ENCODE data around the gene DERA. TPM values are rescaled to one million over a fixed set of nuclear protein-coding genes. Genes with fewer than 3 reads are reported as not detected.

The DERA gene
- total and polyA plus RNA-seq, 2 of the 13 experiments (the other 11 are each of a cell fraction or from before 2014, with no cell fraction given) = 24.0 to 51.3 TPM

- H3K9ac ChIP-seq (ENCODE audit: insufficient read depth, low read depth, low read length) = no peak overlapping the region
- ChIA-PET POLR2A (no interaction called here), CTCF (ENCODE audit: low intra/inter-chr PET ratio, low total read pairs) (no interaction called here)
- no TSS peak for BruUV-seq (replicated peaks)
- DNase-seq (ENCODE audit: low spot score) (no peak), ATAC-seq (no peak), FAIRE-seq (no peak)
- H3K79me2 ChIP-seq (ENCODE audit: insufficient read depth, low read length) = no peaks in the 10 kb centered on the region
- H3K9me3 ChIP-seq (ENCODE audit: low read length) = no peaks in the 10 kb centered on the region
- no peaks in the 10 kb centered on the region for H3K4me1 ChIP-seq (ENCODE audit: insufficient read depth, low read length)
- TF ChIP-seq GATA4 (IDR thresholded peaks at IDR 0.05; ENCODE audit: borderline replicate concordance, low read depth) (no peak), CCAR2 (optimal IDR thresholded peaks at IDR 0.05; ENCODE audit: low read depth, low read length) (no peak), SRSF4 (IDR thresholded peaks at IDR 0.05; ENCODE audit: low read depth, low read length, poor library complexity, severe bottlenecking) (no peak), ZNF678 (CRISPR knock-in tag; IDR thresholded peaks at IDR 0.05) (no peak), HOXD1 (CRISPR knock-in tag; IDR thresholded peaks at IDR 0.05) (no peak), KDM4B (CRISPR knock-in tag; IDR thresholded peaks at IDR 0.05) (no peak), ZNF354B (CRISPR knock-in tag; IDR thresholded peaks at IDR 0.05) (no peak), TAF1 (CRISPR knock-in tag; IDR thresholded peaks at IDR 0.05) (no peak), NR1H2 (CRISPR knock-in tag; IDR thresholded peaks at IDR 0.05; ENCODE audit: borderline replicate concordance, low read depth) (no peak), ZNF225 (CRISPR knock-in tag; IDR thresholded peaks at IDR 0.05) (no peak)
- TF ChIP-seq, protein P1, sequence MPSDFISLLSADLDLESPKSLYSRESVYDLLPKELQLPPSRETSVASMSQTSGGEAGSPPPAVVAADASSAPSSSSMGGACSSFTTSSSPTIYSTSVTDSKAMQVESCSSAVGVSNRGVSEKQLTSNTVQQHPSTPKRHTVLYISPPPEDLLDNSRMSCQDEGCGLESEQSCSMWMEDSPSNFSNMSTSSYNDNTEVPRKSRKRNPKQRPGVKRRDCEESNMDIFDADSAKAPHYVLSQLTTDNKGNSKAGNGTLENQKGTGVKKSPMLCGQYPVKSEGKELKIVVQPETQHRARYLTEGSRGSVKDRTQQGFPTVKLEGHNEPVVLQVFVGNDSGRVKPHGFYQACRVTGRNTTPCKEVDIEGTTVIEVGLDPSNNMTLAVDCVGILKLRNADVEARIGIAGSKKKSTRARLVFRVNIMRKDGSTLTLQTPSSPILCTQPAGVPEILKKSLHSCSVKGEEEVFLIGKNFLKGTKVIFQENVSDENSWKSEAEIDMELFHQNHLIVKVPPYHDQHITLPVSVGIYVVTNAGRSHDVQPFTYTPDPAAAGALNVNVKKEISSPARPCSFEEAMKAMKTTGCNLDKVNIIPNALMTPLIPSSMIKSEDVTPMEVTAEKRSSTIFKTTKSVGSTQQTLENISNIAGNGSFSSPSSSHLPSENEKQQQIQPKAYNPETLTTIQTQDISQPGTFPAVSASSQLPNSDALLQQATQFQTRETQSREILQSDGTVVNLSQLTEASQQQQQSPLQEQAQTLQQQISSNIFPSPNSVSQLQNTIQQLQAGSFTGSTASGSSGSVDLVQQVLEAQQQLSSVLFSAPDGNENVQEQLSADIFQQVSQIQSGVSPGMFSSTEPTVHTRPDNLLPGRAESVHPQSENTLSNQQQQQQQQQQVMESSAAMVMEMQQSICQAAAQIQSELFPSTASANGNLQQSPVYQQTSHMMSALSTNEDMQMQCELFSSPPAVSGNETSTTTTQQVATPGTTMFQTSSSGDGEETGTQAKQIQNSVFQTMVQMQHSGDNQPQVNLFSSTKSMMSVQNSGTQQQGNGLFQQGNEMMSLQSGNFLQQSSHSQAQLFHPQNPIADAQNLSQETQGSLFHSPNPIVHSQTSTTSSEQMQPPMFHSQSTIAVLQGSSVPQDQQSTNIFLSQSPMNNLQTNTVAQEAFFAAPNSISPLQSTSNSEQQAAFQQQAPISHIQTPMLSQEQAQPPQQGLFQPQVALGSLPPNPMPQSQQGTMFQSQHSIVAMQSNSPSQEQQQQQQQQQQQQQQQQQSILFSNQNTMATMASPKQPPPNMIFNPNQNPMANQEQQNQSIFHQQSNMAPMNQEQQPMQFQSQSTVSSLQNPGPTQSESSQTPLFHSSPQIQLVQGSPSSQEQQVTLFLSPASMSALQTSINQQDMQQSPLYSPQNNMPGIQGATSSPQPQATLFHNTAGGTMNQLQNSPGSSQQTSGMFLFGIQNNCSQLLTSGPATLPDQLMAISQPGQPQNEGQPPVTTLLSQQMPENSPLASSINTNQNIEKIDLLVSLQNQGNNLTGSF (CRISPR knock-in tag; IDR thresholded peaks at IDR 0.05) = no peak
- intact Hi-C loops (cut with micrococcal nuclease; ENCODE audit: unreplicated experiment) = no loop called here
- peaks cover 0 to 18% of the 10 kb centered on the region in 2 experiments; a peak in 4 of 5 replicates for H3K36me3 ChIP-seq (replicated peaks in 1 of 2; ENCODE audit: control insufficient read depth in 1 of 2, insufficient read depth in 2 of 2, low read length in 2 of 2)
- no peak overlapping the region for H2AFZ ChIP-seq (ENCODE audit: low read length)
- in situ Hi-C loops (cut with HindIII; ENCODE audit: extremely low pct_ligation_motif_present, low pct_unique_long_range_greater_than_20kb) = no loop called here
- H3K27me3 ChIP-seq (ENCODE audit: control insufficient read depth in 1 of 2, insufficient read depth in 2 of 2, low read length in 2 of 2) = no peaks in the 10 kb centered on the region
- WGBS (ENCODE audit: low lambda C conversion rate) = 95% methylated on average over 3 of the region's 6 CpGs
- H3K4me3 ChIP-seq (replicated peaks in 1 of 3; ENCODE audit: insufficient read depth in 1 of 3, low read depth in 2 of 3, low read length in 3 of 3) = no peak overlapping the region
- no peaks in the 10 kb centered on the region for H4K20me1 ChIP-seq (ENCODE audit: insufficient read depth, low read length)
- H3K4me2 ChIP-seq (ENCODE audit: low read depth, low read length) = no peak overlapping the region
- H3K27ac ChIP-seq (ENCODE audit: extremely low read length, insufficient read depth, low read length) = no peak overlapping the region
These were observed 78.0 kb downstream of the DERA start for GRCh38 chr12:15988983-15989755.

All from HepG2 (cell line).